ENCODE measurements around the gene MTERF4. TPM values are rescaled to one million over a fixed set of nuclear protein-coding genes. Genes with fewer than 3 reads are reported as not detected.

Gene MTERF4
- total and polyA plus RNA-seq, 2 of the 4 experiments (the other 2 are of a cell fraction), result 26.6 to 33.3 TPM

DNA sequence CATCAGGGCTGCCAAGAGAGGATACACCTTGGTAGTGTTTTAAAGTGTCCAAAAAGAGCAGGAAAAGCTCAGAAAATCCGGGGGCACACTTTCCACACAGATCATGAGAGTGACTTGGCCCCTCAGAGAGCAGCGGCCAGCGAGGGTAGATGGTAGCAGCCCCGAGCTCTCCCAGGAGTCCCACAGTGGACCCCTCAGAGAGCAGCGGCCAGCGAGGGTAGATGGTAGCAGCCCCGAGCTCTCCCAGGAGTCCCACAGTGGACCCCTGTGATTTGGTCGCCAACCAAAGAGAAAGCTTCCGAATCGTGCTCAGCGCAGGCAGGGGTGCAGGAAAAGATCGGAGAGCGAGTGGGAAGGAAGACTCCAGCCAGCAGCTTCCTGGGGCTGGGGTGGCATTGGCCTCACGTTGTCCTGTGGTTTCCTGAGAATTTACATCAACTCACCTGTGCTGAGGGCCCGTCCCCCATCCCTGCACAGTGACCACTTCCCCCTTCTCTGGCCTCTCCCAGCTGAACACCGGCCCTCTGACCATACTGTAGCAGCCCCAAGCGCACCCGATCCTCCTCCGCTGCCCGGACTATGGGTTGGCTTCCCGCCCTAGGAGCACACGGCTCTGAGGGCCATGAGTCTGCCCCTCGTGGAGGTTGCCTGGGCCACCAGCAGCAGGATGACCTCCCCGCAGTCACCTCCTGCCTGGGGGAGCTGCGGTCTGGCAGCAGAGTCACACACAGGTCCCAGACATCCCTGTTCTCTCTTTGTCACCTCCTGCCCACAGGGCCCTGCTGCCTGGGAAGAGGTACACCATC, 33.7 kb downstream of the MTERF4 start (continued):
- TF ChIP-seq RFX5 (IDR thresholded peaks at IDR 0.05; ENCODE audit: low read depth, low read length), result no peak
- TF ChIP-seq CEBPB (IDR thresholded peaks at IDR 0.05; ENCODE audit: low read depth, low read length), result no peak

DNA sequence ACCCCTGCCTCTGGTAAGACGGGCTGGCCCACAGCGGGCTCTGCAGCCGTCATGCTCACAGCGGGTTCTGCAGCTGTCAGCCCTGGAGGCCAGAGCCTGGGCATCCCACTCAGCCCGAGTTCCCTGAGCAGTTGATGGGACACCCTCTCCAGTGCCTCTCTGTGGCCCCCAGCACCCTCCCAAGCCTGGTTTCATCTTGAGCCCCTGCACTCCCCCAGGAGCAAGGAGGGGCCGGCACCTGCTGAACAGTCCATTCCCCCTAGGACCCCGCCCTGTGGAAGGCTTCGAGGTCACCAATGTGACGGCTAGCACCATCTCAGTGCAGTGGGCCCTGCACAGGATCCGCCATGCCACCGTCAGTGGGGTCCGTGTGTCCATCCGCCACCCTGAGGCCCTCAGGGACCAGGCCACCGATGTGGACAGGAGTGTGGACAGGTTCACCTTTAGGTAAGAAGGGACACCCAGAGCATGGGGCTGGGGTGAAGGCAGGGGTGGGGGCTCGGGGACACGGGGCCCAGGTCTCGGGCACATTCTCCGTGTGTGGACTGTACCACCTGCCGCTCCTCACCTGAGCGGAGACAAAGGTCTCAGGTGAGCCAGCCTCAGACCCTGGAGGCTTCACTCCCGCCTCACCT, 34.5 kb downstream of the MTERF4 start:
- intact Hi-C loops (cut with micrococcal nuclease) (no loop called here), dilution Hi-C loops (cut with HindIII; ENCODE audit: low sequenced_read_pairs, unreplicated experiment) (no loop called here)
- H3K56ac ChIP-seq (ENCODE audit: extremely low read depth, insufficient read depth, low read length), result no peak overlapping the region
- TF ChIP-seq, protein P1, sequence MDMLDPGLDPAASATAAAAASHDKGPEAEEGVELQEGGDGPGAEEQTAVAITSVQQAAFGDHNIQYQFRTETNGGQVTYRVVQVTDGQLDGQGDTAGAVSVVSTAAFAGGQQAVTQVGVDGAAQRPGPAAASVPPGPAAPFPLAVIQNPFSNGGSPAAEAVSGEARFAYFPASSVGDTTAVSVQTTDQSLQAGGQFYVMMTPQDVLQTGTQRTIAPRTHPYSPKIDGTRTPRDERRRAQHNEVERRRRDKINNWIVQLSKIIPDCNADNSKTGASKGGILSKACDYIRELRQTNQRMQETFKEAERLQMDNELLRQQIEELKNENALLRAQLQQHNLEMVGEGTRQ (IDR thresholded peaks at IDR 0.05; ENCODE audit: low read depth, low read length), result no peak
- TF ChIP-seq BHLHE40 (IDR thresholded peaks at IDR 0.05; ENCODE audit: low read depth, low read length), result no peak
- TF ChIP-seq RCOR1 (IDR thresholded peaks at IDR 0.05; ENCODE audit: insufficient replicate concordance, low read length), result no peak
- TF ChIP-seq, protein P2, sequence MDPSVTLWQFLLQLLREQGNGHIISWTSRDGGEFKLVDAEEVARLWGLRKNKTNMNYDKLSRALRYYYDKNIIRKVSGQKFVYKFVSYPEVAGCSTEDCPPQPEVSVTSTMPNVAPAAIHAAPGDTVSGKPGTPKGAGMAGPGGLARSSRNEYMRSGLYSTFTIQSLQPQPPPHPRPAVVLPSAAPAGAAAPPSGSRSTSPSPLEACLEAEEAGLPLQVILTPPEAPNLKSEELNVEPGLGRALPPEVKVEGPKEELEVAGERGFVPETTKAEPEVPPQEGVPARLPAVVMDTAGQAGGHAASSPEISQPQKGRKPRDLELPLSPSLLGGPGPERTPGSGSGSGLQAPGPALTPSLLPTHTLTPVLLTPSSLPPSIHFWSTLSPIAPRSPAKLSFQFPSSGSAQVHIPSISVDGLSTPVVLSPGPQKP (IDR thresholded peaks at IDR 0.05; ENCODE audit: borderline replicate concordance, low read depth, low read length), result no peak
- no peak for TF ChIP-seq POLR2A (IDR thresholded peaks at IDR 0.05; ENCODE audit: low read depth, low read length)
- TF ChIP-seq, protein P3, sequence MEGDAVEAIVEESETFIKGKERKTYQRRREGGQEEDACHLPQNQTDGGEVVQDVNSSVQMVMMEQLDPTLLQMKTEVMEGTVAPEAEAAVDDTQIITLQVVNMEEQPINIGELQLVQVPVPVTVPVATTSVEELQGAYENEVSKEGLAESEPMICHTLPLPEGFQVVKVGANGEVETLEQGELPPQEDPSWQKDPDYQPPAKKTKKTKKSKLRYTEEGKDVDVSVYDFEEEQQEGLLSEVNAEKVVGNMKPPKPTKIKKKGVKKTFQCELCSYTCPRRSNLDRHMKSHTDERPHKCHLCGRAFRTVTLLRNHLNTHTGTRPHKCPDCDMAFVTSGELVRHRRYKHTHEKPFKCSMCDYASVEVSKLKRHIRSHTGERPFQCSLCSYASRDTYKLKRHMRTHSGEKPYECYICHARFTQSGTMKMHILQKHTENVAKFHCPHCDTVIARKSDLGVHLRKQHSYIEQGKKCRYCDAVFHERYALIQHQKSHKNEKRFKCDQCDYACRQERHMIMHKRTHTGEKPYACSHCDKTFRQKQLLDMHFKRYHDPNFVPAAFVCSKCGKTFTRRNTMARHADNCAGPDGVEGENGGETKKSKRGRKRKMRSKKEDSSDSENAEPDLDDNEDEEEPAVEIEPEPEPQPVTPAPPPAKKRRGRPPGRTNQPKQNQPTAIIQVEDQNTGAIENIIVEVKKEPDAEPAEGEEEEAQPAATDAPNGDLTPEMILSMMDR (conservative IDR thresholded peaks at IDR 0.05; ENCODE audit: low read depth, low read length), result no peak
- no peak for TF ChIP-seq MAZ (IDR thresholded peaks at IDR 0.05; ENCODE audit: borderline replicate concordance, low read depth, low read length)
- no peak for TF ChIP-seq NFE2L2 (IDR thresholded peaks at IDR 0.05; ENCODE audit: low read depth, low read length)
- TF ChIP-seq FOS (IDR thresholded peaks at IDR 0.05; ENCODE audit: low read depth, low read length), result no peak
- no peak for TF ChIP-seq CHD1 (IDR thresholded peaks at IDR 0.05; ENCODE audit: low read depth, low read length)

More for the DNA sequence above, 34.5 kb downstream of the MTERF4 start:
- H3K27ac ChIP-seq (ENCODE audit: insufficient read depth, low read length), result no peak overlapping the region
- no peaks in the 10 kb centered on the region for H3K27me3 ChIP-seq (ENCODE audit: control insufficient read depth, insufficient read depth, low read length)
- H3K4me1 ChIP-seq (ENCODE audit: control insufficient read depth, insufficient read depth, low read length), result no peaks in the 10 kb centered on the region
- peaks cover 39% of the 10 kb centered on the region; the same call in 1 of the 2 replicates for H3K36me3 ChIP-seq (ENCODE audit: control insufficient read depth, insufficient read depth, low read length)
- no peak overlapping the region for H2BK15ac ChIP-seq (ENCODE audit: low read depth, low read length)
- H3K4me3 ChIP-seq (ENCODE audit: insufficient read depth, low read depth, low read length), result no peak overlapping the region
- H2AK9ac ChIP-seq (replicated peaks; ENCODE audit: low read depth, low read length, poor library complexity), result no peak overlapping the region
- no peak overlapping the region for H2AFZ ChIP-seq (replicated peaks; ENCODE audit: low read length, poor library complexity)
- H2BK5ac ChIP-seq (ENCODE audit: low read depth, low read length, poor library complexity, severe bottlenecking), result no peak overlapping the region
- WGBS, 2 experiments (ENCODE audit: extremely low coverage in 2 of 2, insufficient read length in 1 of 2), result 91% methylated on average over 10 of the region's 21 CpGs; no CpG with 5 or more reads in 1 of the 2 experiments
- BruUV-seq (replicated peaks), result no TSS peak
- H3K9me3 ChIP-seq (ENCODE audit: control insufficient read depth, insufficient read depth, low read length), result no peaks in the 10 kb centered on the region
- H3K14ac ChIP-seq (replicated peaks; ENCODE audit: low read depth, low read length), result no peak overlapping the region
- no peak for ATAC-seq (ENCODE audit: low read depth)
- H3K4ac ChIP-seq (ENCODE audit: low read depth, low read length), result no peak overlapping the region
- no peak overlapping the region for H3K4me2 ChIP-seq (ENCODE audit: low read depth, low read length)
- H2BK20ac ChIP-seq (ENCODE audit: low read depth, low read length), result no peak overlapping the region
- no peak overlapping the region for H3K9ac ChIP-seq (ENCODE audit: low read depth, low read length)
- H3K18ac ChIP-seq (ENCODE audit: low read depth, low read length), result no peak overlapping the region
- CTCF ChIA-PET, result interaction anchor here (0.6 kb wide), 1 partner anchor 202 kb away, joined by 4 read pairs; no protein-coding TSS in a partner anchor
- H4K5ac ChIP-seq (ENCODE audit: low read depth, low read length), result no peak overlapping the region
- POLR2A ChIA-PET (ENCODE audit: unreplicated experiment), result no interaction called here
- no peaks in the 10 kb centered on the region for H3K79me1 ChIP-seq (ENCODE audit: low read depth in 1 of 2, low read length in 2 of 2)
- no peaks in the 10 kb centered on the region for H4K20me1 ChIP-seq (ENCODE audit: insufficient read depth, low read length)
- in situ Hi-C loops (cut with MboI; ENCODE audit: low sequenced_read_pairs), result no loop called here
- H4K91ac ChIP-seq (ENCODE audit: insufficient read depth, low read depth, low read length), result no peak overlapping the region
- no peak overlapping the region for H2BK120ac ChIP-seq (ENCODE audit: low read depth, low read length)
- no peak for DNase-seq
- no peak overlapping the region for H3K23ac ChIP-seq (ENCODE audit: low read depth, low read length)
- no peak overlapping the region for H4K8ac ChIP-seq (ENCODE audit: low read depth in 2 of 2, low read length in 2 of 2)
- H2AK5ac ChIP-seq (ENCODE audit: low read depth, low read length), result no peak overlapping the region
- H3K9me1 ChIP-seq (ENCODE audit: insufficient read depth, low read length), result no peaks in the 10 kb centered on the region

Data from IMR-90 (cell line).